Calu3 (cell line): Measurements from ENCODE around the gene FAM180B. TPM values are rescaled to one million over a fixed set of nuclear protein-coding genes. Genes with fewer than 3 reads are reported as not detected.
"Not testable (repeated sequence)": the region's sequence is repeated elsewhere in the genome, so short reads cannot be mapped to it uniquely, and the experiment has no call there.

Source experiments
- BruUV-seq: library from RNA; stranded (reverse); fragments of 400-500 nt; replicated peaks from 2 replicates; lab custom pipeline; 2021; lab: Mats Ljungman, UMichigan
- CTCF ChIA-PET: fragments of 300-600 bp; sonication (Branson Sonifier 250); formaldehyde crosslinking; loops from one replicate; lab custom pipeline; 2022; ENCODE audit warnings: antibody characterized with exemption; lab: Charles Lee
- DNase-seq: peaks from one replicate; pipeline ENCODE4 v3.0.0; 2022
- H3K27ac Mint-ChIP-seq: one replicate; pipeline ENCODE4 v1.8.0; 2022; ENCODE audit warnings: mixed read lengths; ENCODE audit not compliant: unreplicated experiment
- H3K27me3 Mint-ChIP-seq: one replicate; pipeline ENCODE4 v1.8.0; 2022; ENCODE audit warnings: mixed read lengths; ENCODE audit not compliant: unreplicated experiment
- H3K36me3 Mint-ChIP-seq: one replicate; pipeline ENCODE4 v1.8.0; 2022; ENCODE audit warnings: mild to moderate bottlenecking, moderate library complexity, mixed read lengths; ENCODE audit not compliant: insufficient read depth, unreplicated experiment
- H3K4me1 Mint-ChIP-seq: one replicate; pipeline ENCODE4 v1.8.0; 2022; ENCODE audit warnings: mild to moderate bottlenecking, low read depth, mixed read lengths; ENCODE audit not compliant: unreplicated experiment
- H3K4me3 Mint-ChIP-seq: one replicate; pipeline ENCODE4 v1.8.0; 2022; ENCODE audit warnings: mild to moderate bottlenecking, low read depth, moderate library complexity, mixed read lengths; ENCODE audit not compliant: unreplicated experiment
- H3K9me3 Mint-ChIP-seq: one replicate; pipeline ENCODE4 v1.8.0; 2022; ENCODE audit warnings: low read depth, mixed read lengths; ENCODE audit not compliant: unreplicated experiment
- CTCF ChIP-seq: fragments of 200-600 bp; IDR thresholded peaks from one replicate; pipeline ENCODE4 v1.8.0; 2022; ENCODE audit warnings: antibody characterized with exemption; ENCODE audit not compliant: unreplicated experiment
- intact Hi-C: fragments of 100-400 bp; cut with micrococcal nuclease; formaldehyde crosslinking; loops from one replicate; pipeline ENCODE4 v1.10.0; 2022; ENCODE audit not compliant: unreplicated experiment
- total RNA-seq: library from RNA; stranded (reverse); gene quantifications from 2 replicates; pipeline ENCODE4 v1.2.3, GENCODE V29; 2022

Gene FAM180B
- total RNA-seq, 1 experiment from 2014 or later = not detected

- Mint-ChIP-seq H3K4me3 (no peak overlapping the region), H3K27ac (no peak overlapping the region), H3K9me3 (no peaks in the 10 kb centered on the region), H3K36me3 (peaks cover 54% of the 10 kb centered on the region), H3K4me1 (no peaks in the 10 kb centered on the region), H3K27me3 (no peaks in the 10 kb centered on the region)
- DNase-seq = no peak
- intact Hi-C loops = no loop called here
- CTCF ChIA-PET = no interaction called here
- no peak for TF ChIP-seq CTCF
- no TSS peak for BruUV-seq
These were observed 45.0 kb downstream of the FAM180B start for GRCh38 chr11:47631473-47631872.

- H3K9me3 Mint-ChIP-seq, H3K27ac Mint-ChIP-seq, intact Hi-C loops, H3K4me1 Mint-ChIP-seq, H3K27me3 Mint-ChIP-seq, H3K4me3 Mint-ChIP-seq, CTCF ChIA-PET, DNase-seq, BruUV-seq: not testable (repeated sequence)
- H3K36me3 Mint-ChIP-seq = peaks cover 26% of the 10 kb centered on the region
These were observed 49.9 kb downstream of the FAM180B start for GRCh38 chr11:47636331-47636730.

Other genes with a start within 250 kb of the FAM180B start
- not detected in 2 replicates for gene MYBPC3, start 234.0 kb upstream of the FAM180B start, total RNA-seq
- gene SPI1, start 208.1 kb upstream of the FAM180B start, total RNA-seq = not detected in 2 replicates
- gene SLC39A13, start 178.1 kb upstream of the FAM180B start, total RNA-seq = 23.8 and 24.3 TPM in 2 replicates
- 154 and 173 TPM in 2 replicates for gene PSMC3, start 160.2 kb upstream of the FAM180B start, total RNA-seq
- 1.8 and 3.6 TPM in 2 replicates for gene RAPSN, start 137.5 kb upstream of the FAM180B start, total RNA-seq
- 150 and 157 TPM in 2 replicates for gene CELF1, start 33.5 kb upstream of the FAM180B start, total RNA-seq
- 49.0 and 49.7 TPM in 2 replicates for gene PTPMT1, start 21.1 kb upstream of the FAM180B start, total RNA-seq
- gene KBTBD4, start 7.7 kb upstream of the FAM180B start, total RNA-seq = 14.0 and 14.6 TPM in 2 replicates
- gene NDUFS3, start 7.6 kb upstream of the FAM180B start, total RNA-seq = 104 and 107 TPM in 2 replicates
- gene C1QTNF4, start 7.7 kb downstream of the FAM180B start, total RNA-seq = not detected in 2 replicates
- gene MTCH2, start 55.9 kb downstream of the FAM180B start, total RNA-seq = 103 TPM in 2 replicates
- gene AGBL2, start 128.7 kb downstream of the FAM180B start, total RNA-seq = 3.2 and 6.1 TPM in 2 replicates
- 91.6 and 108 TPM in 2 replicates for gene FNBP4, start 180.7 kb downstream of the FAM180B start, total RNA-seq